C4-2B (cell line): ENCODE measurements around the gene PLEKHG4.

ENCODE experiments used
- H3K27ac ChIP-seq: fragments of 450-650 bp; 2 replicates; pipeline ENCODE4 v1.5.1; 2017
- ZFX ChIP-seq: fragments of 450-650 bp; IDR thresholded peaks from 2 replicates; pipeline ENCODE4 v1.6.1; 2017
- TF ChIP-seq, protein P1 (sequence below): fragments of 450-650 bp; conservative IDR thresholded peaks from 2 replicates; pipeline ENCODE4 v1.5.1; 2017; ENCODE audit warnings: mild to moderate bottlenecking

PLEKHG4 gene

DNA sequence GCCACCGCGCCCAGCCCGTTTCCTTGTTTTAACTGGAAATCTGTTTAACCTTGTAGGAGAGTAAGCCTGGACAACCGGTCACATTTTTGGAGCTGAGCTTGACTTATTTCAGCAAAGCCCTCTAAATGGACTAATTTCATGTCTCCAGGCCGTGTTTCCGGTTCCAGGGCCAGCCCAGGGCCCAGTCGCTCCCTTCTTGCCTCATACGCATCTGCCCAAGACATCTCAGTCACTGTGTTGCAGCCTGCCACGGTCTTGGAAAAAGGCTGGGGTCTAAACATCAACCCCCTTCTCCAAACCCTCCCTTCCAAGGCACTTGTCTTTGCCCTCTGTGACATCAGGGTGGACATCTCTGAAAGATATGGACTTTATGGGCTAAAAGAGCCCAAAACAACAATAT is 18.9 kb downstream of the PLEKHG4 start:
- no peak overlapping the region for H3K27ac ChIP-seq
- TF ChIP-seq, protein P1, sequence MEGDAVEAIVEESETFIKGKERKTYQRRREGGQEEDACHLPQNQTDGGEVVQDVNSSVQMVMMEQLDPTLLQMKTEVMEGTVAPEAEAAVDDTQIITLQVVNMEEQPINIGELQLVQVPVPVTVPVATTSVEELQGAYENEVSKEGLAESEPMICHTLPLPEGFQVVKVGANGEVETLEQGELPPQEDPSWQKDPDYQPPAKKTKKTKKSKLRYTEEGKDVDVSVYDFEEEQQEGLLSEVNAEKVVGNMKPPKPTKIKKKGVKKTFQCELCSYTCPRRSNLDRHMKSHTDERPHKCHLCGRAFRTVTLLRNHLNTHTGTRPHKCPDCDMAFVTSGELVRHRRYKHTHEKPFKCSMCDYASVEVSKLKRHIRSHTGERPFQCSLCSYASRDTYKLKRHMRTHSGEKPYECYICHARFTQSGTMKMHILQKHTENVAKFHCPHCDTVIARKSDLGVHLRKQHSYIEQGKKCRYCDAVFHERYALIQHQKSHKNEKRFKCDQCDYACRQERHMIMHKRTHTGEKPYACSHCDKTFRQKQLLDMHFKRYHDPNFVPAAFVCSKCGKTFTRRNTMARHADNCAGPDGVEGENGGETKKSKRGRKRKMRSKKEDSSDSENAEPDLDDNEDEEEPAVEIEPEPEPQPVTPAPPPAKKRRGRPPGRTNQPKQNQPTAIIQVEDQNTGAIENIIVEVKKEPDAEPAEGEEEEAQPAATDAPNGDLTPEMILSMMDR, result no peak
- TF ChIP-seq ZFX, result no peak

DNA sequence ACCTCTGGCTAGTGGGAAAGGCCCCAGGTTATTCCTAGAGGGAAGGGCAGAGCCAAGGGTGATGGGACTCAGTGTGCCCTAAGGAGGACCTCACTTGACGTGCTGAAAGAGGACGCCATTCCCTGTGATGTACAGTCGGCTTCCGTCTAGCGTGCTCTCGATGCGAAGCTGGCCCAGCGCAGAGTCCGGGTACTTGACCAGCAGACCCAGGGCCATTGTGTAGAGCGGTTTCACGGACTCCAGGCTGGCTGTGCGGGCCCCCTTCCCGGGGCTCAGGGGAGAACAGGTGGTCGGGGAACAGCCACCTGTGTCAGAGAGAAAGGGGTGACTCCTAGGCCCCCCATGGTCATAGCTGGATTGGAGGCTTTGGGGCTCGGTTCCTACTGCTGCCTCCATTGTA is 19.9 kb downstream of the PLEKHG4 start:
- no peak for TF ChIP-seq ZFX
- TF ChIP-seq, protein P1, result no peak
- H3K27ac ChIP-seq, result no peak overlapping the region

DNA sequence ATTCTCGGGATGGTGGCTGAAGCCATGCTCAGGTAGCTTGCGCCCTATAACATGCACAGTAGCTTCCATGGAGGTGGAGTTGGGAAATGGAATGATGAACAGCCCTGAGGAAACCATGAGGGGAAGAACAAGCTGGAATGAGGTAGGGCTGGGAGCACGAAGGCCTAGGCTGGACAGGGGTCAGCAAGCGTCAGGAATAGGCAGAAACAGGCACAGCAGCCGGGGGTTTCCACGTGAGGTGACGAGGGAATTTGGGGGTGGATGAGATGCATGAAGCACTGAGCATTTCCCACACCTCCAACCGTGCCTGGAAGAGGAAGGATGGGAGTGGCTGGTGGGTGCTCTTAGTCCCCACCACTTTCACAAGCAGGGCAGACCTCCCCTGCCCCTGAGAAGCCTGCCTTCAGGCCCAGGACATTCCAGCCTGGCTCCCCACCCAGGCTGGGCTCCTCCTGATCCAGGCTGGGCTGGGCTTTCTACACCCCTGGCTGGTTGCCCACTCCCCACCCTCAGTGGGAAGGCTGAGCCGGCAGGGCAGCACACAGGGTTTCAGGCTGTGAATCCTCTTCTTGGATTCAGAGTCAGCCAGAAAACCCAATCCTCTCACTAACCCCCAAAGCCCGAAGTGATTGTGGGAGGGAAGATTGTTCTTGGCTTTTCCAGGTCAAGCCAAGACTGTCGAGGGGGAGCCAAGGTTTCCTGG is 21.9 kb downstream of the PLEKHG4 start:
- no peak for TF ChIP-seq ZFX
- TF ChIP-seq, protein P1, result no peak
- H3K27ac ChIP-seq, result peak overlapping the region; percentile 31

DNA sequence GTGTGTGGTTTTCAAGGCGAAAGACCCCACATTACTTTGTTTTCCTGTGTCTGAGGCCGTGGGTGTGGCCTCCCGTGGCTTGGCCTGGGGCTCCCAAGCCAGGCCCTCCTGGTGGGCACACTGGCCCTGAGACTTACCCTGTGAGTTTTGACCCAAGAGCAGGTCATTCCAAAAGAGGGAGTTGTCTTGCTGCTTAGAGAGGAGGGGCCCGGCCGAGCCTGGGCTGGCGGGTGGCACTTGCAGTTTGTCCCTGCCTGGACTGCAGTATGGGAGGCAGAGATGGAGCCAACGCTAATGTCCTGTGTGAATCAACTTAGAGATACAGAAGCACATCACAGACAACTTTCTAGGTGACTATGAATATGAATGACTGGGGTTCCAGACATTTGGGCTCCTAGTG is 22.7 kb downstream of the PLEKHG4 start:
- TF ChIP-seq ZFX, result no peak
- TF ChIP-seq, protein P1, result no peak
- H3K27ac ChIP-seq, result peak overlapping the region; percentile 31

DNA sequence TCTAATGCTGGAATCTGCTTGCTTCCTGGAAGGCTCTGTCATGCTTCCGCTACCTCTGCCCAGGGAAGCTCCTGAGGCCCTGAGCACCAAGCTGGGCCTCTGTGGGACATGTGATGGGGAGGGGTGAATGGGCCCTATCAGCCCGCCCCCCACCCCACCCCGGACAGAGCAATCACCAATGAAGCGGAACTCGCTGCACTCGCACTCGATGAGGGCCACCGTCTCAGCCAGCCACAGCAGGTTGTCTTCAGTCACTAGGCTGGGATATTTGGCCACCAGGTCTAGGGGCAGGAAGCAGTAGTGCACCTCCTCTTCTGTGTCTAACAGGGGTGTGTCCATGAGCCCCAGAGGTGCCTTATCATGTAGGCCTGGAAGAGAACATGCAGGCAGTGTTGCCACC is 23.6 kb downstream of the PLEKHG4 start:
- no peak overlapping the region for H3K27ac ChIP-seq
- no peak for TF ChIP-seq ZFX
- TF ChIP-seq, protein P1, result no peak

DNA sequence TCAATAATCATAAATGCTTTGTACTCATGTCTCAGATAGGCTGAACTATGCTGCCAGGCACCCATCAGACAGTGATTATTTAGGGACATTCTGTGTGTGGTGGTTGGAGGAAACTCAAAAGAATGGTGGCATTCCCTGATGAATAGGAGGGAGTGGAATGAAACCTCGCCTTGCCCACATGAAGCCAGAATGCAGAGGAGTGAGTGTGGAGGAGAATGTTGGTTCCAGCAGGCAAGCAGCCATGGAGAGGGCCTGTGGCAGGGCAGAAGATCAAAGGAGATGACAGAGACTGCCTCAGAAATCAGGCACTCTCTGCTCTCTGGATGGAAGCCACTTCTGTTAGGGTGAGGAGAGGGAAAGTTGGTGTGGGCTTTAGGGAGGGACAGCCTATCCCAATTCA is 24.7 kb downstream of the PLEKHG4 start:
- TF ChIP-seq, protein P1, result no peak
- no peak for TF ChIP-seq ZFX
- H3K27ac ChIP-seq, result no peak overlapping the region

DNA sequence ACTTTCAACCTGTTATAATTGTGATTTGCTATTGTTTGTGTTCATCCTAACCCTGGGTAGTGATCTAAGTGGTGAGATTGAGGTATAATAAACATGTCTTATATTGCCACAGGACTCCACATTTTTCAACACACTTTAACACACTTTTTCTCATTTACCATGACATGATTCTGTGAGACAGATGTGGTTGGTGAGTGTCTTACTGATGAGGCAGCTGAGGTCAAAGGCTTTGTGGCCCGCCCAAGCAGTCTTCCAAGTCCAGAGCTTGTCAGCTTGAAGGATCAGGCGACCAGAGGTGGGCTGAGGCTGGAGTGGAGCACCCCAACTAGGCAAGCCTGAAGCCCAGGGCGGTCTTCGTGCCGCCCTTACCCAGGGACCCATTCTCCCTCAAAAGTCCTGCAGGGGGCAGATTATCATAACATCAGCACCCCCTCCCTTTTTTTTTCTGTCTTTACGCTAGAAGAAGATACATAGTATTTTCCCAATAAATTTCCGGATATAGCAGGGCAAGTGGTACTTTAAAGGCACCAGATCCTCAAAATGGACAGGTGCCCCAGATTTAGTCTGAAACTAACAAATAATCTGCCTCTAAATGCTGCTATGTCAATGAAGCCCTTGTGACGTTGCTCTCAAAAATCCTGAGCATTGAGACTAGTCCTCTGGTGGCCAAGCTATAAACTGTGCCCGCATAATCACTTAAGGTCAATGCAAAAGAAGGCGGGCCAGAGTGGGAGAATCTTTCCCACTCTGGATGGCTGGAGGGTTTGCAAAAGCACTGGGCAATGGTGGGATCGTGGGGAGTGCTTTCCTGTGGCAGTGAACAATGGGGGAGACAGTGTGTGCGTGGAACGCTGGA is 26.1 kb downstream of the PLEKHG4 start:
- TF ChIP-seq, protein P1, result no peak
- no peak for TF ChIP-seq ZFX

More for the DNA sequence above, 26.1 kb downstream of the PLEKHG4 start:
- no peak overlapping the region for H3K27ac ChIP-seq
